Thoracic aorta (tissue), 2 donors: ENCODE measurements around the gene MAP2K6. TPM values are rescaled to one million over a fixed set of nuclear protein-coding genes. Genes with fewer than 3 reads are reported as not detected.

ENCODE experiments used
- ATAC-seq: fragments of 150-250 bp; one replicate; pipeline ENCODE4 v1.8.0; 2017; ENCODE audit warnings: low read depth; ENCODE audit not compliant: insufficient number of reproducible peaks, low FRiP score
- DNase-seq: peaks from one replicate; pipeline ENCODE4 v3.0.0-alpha.2; 2020; ENCODE audit warnings: low spot score
- H3K27ac ChIP-seq, 2 donors: fragments of 200-600 bp; sonication (generic); 1 replicate in 1 of 2; 2 replicates in 1 of 2; pipeline ENCODE4 v1.5.1; 2016; ENCODE audit warnings: mild to moderate bottlenecking in 2 of 2, moderate library complexity in 2 of 2
- H3K27me3 ChIP-seq: fragments of 200-600 bp; sonication (generic); replicated peaks from 2 replicates; pipeline ENCODE4 v1.6.0; 2016; ENCODE audit warnings: mild to moderate bottlenecking; ENCODE audit not compliant: insufficient read depth
- H3K36me3 ChIP-seq: fragments of 200-600 bp; sonication (generic); one replicate; pipeline ENCODE4 v1.5.1; 2016
- H3K4me1 ChIP-seq, 2 donors: fragments of 200-600 bp; sonication (generic); 1 replicate in 1 of 2; 2 replicates in 1 of 2; pipeline versions ENCODE4 v1.5.1 to v1.6.0; 2016; ENCODE audit warnings: low read depth in 2 of 2, mild to moderate bottlenecking in 1 of 2; ENCODE audit not compliant: control insufficient read depth in 1 of 2
- H3K4me3 ChIP-seq: fragments of 200-600 bp; sonication (generic); 2 replicates; pipeline ENCODE4 v1.5.1; 2016; ENCODE audit warnings: mild to moderate bottlenecking
- H3K9me3 ChIP-seq: fragments of 200-600 bp; sonication (generic); 2 replicates; pipeline ENCODE4 v1.5.1; 2016
- total RNA-seq, 2 donors: library from RNA; depleted of rRNA; stranded (reverse); fragments of >200 nt; gene quantifications; one replicate each; pipeline versions ENCODE4 v1.1.0 to v1.2.3, GENCODE V29; 2016
- TF ChIP-seq, protein P1 (sequence below): fragments of 200-600 bp; sonication (generic); IDR thresholded peaks from one replicate; pipeline ENCODE4 v1.5.1; 2019; ENCODE audit warnings: antibody characterized with exemption

MAP2K6 gene
- total RNA-seq, 2 donors from 2014 or later = 1.5 to 6.3 TPM

GRCh38 chr17:69534235-69534621, 119.7 kb downstream of the MAP2K6 start:
- Histone ChIP-seq H3K9me3 (no peaks in the 10 kb centered on the region), H3K36me3 (no peaks in the 10 kb centered on the region), H3K4me3 (no peak overlapping the region), H3K27ac (no peak overlapping the region), H3K4me1 (no peaks in the 10 kb centered on the region), H3K27me3 (no peaks in the 10 kb centered on the region)
- TF ChIP-seq, protein P1, sequence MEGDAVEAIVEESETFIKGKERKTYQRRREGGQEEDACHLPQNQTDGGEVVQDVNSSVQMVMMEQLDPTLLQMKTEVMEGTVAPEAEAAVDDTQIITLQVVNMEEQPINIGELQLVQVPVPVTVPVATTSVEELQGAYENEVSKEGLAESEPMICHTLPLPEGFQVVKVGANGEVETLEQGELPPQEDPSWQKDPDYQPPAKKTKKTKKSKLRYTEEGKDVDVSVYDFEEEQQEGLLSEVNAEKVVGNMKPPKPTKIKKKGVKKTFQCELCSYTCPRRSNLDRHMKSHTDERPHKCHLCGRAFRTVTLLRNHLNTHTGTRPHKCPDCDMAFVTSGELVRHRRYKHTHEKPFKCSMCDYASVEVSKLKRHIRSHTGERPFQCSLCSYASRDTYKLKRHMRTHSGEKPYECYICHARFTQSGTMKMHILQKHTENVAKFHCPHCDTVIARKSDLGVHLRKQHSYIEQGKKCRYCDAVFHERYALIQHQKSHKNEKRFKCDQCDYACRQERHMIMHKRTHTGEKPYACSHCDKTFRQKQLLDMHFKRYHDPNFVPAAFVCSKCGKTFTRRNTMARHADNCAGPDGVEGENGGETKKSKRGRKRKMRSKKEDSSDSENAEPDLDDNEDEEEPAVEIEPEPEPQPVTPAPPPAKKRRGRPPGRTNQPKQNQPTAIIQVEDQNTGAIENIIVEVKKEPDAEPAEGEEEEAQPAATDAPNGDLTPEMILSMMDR = no peak
- ATAC-seq (no peak), DNase-seq (no peak)

DNA sequence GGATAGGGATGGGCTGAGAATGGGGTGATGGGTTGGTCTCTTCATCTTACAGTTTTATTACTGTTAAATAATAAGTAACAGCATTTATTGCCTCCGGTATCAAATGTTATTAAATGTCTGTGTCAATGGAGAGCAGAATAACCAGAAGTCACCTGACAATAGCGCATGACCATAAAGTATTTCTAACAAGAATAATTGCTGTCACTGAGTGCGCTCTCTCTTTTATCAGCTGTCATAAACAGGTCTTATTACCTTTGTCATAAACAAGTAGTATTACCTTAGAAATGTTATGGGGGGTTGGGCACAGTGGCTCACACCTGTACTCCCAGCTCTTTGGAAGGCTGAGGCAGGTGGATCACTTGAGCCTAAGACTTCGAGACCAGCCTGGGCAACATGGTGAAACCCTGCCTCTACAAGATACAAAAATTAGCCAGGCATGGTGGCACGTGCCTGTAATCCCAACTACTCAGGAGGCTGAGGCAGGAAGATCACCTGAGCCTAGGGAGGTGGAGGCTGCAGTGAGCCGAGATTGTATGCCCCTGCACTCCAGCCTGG, 120.6 kb downstream of the MAP2K6 start:
- H3K27me3 ChIP-seq = no peaks in the 10 kb centered on the region
- ATAC-seq (no peak), DNase-seq (no peak)
- H3K36me3 ChIP-seq = no peaks in the 10 kb centered on the region
- H3K27ac ChIP-seq = no peak overlapping the region
- no peak overlapping the region for H3K4me3 ChIP-seq
- no peaks in the 10 kb centered on the region for H3K9me3 ChIP-seq
- TF ChIP-seq, protein P1 = no peak
- no peaks in the 10 kb centered on the region for H3K4me1 ChIP-seq

- ATAC-seq (no peak), DNase-seq (no peak)
- Histone ChIP-seq H3K36me3 (no peaks in the 10 kb centered on the region), H3K27ac (no peak overlapping the region), H3K4me1 (no peaks in the 10 kb centered on the region), H3K27me3 (no peaks in the 10 kb centered on the region), H3K9me3 (no peaks in the 10 kb centered on the region), H3K4me3 (no peak overlapping the region)
- TF ChIP-seq, protein P1 = no peak
These were observed 124.3 kb downstream of the MAP2K6 start for GRCh38 chr17:69538795-69539194.

GRCh38 chr17:69539274-69539673, 124.8 kb downstream of the MAP2K6 start:
- no peaks in the 10 kb centered on the region for H3K9me3 ChIP-seq
- H3K4me3 ChIP-seq = no peak overlapping the region
- no peak overlapping the region for H3K27ac ChIP-seq
- DNase-seq = no peak
- no peak for ATAC-seq
- no peaks in the 10 kb centered on the region for H3K4me1 ChIP-seq
- TF ChIP-seq, protein P1 = no peak
- H3K36me3 ChIP-seq = no peaks in the 10 kb centered on the region
- no peaks in the 10 kb centered on the region for H3K27me3 ChIP-seq

- Histone ChIP-seq H3K9me3 (no peaks in the 10 kb centered on the region), H3K27me3 (no peaks in the 10 kb centered on the region), H3K4me1 (no peaks in the 10 kb centered on the region), H3K36me3 (no peaks in the 10 kb centered on the region), H3K27ac (no peak overlapping the region), H3K4me3 (no peak overlapping the region)
- no peak for ATAC-seq
- TF ChIP-seq, protein P1 = no peak
- DNase-seq = no peak
These were observed 125.4 kb downstream of the MAP2K6 start for GRCh38 chr17:69539781-69540319.
